HPDE6-E6E7 (cell line): ENCODE results near the gene AFP.

Source experiments
- DNase-seq: peaks from one replicate; pipeline ENCODE4 v3.0.0; 2011; ENCODE audit warnings: missing footprints; ENCODE audit errors: extremely low spot score

The AFP gene

GRCh38 chr4:73458184-73459047, 22.4 kb downstream of the AFP start:
- DNase-seq, result no peak

- no peak for DNase-seq
Measured at GRCh38 chr4:73459048-73459421, 23.0 kb downstream of the AFP start.

- no peak for DNase-seq
Measured at GRCh38 chr4:73460913-73461522, 25.0 kb downstream of the AFP start.

- no peak for DNase-seq
Measured at GRCh38 chr4:73468170-73468569, 32.1 kb downstream of the AFP start.

GRCh38 chr4:73470728-73471127, 34.7 kb downstream of the AFP start:
- DNase-seq, result no peak

GRCh38 chr4:73477176-73477575, 41.2 kb downstream of the AFP start:
- DNase-seq, result no peak

- DNase-seq, result no peak
Measured at GRCh38 chr4:73479323-73479722, 43.3 kb downstream of the AFP start.

- no peak for DNase-seq
Measured at GRCh38 chr4:73481358-73481757, 45.3 kb downstream of the AFP start, which contains the start of gene AFM. TSS of gene AFM (plus strand) at chr4:73481745. CDS start at chr4:73481776, 31 bp downstream.

GRCh38 chr4:73485085-73485484, 49.1 kb downstream of the AFP start:
- no peak for DNase-seq

- no peak for DNase-seq
Measured at GRCh38 chr4:73485596-73485995, 49.6 kb downstream of the AFP start.

GRCh38 chr4:73486497-73486896, 50.5 kb downstream of the AFP start:
- no peak for DNase-seq

- DNase-seq, result no peak
Measured at GRCh38 chr4:73487233-73487632, 51.2 kb downstream of the AFP start.

- no peak for DNase-seq
Measured at GRCh38 chr4:73499996-73500765, 64.2 kb downstream of the AFP start.

GRCh38 chr4:73501664-73502265, 65.7 kb downstream of the AFP start:
- DNase-seq, result no peak

GRCh38 chr4:73505567-73505966, 69.5 kb downstream of the AFP start:
- no peak for DNase-seq
